ENCODE data around the gene OVOL3.

The OVOL3 gene

DNA sequence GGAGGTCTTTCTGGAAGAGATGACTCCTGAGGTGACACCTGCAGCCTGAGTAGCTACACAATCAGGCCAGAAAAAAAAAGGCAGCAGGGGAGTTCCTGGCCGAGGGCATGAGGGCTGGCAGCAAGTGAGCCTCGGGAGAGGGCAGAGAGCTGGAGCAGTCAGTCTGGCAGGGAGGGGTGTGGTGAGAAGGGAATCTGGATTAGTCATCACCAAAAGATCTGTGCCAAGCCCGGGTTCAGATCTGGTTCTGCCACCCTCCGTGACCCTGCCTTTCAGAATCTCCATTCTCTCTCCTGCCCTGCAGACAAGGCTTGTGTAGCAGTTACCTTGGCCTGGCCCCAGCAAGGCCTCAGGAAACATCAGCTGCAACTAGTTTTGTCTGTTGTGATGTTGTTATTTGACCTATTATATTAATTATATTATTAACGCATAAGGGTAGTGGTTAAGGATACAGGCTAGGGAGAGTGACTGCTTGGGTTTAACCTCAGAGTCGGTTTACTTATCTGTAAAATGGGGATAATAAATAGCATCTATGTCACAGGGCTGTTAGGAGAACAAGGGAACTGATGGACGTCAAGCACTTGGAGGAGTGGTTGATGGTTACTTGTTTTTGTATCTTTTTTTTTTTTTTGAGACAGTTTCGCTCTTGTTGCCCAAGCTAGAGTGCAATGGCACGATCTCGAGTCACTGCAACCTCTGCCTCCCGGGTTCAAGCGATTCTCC is 26.2 kb downstream of the OVOL3 start:
- no peaks in the 10 kb centered on the region; the same call in 1 of the 2 replicates for H3K4me1 ChIP-seq (ENCODE audit: insufficient read depth, low read length)

DNA sequence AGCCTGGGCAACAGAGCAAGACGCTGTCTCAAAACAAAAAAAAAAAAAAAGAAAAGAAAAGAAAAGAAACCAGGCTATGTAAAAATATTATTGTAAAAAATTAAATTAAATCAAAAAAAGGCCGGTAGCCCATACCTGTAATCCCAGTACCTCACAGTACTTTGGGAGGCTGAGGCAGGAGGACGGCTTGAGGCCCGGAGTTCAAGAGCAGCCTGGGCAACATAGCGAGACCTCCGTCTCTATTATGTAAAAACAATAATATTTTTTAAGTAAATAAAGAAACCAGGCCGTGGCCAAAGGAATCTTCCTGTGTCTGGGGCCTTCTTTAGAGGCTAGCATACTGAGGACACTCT is 28.2 kb downstream of the OVOL3 start:
- peak overlapping the region; percentile 100 for H3K4me3 ChIP-seq (ENCODE audit: low read length)
- H3K4me1 ChIP-seq (ENCODE audit: insufficient read depth, low read length) = no peaks in the 10 kb centered on the region; the same call in 1 of the 2 replicates
- peak overlapping the region; percentile 84 for H3K9ac ChIP-seq (ENCODE audit: low read depth, low read length)
- WGBS = 66% methylated on average over 4 of the region's 7 CpGs
- peaks cover 15% of the 10 kb centered on the region for H3K36me3 ChIP-seq (ENCODE audit: insufficient read depth, low read length)
- no peaks in the 10 kb centered on the region for H3K27me3 ChIP-seq (ENCODE audit: insufficient read depth, low read length)
- peak overlapping the region; percentile 91 for H3K27ac ChIP-seq (ENCODE audit: low read depth, low read length)
- H3K9me3 ChIP-seq (ENCODE audit: insufficient read depth, low read depth, low read length) = no peaks in the 10 kb centered on the region

More for the DNA sequence above, 26.2 kb downstream of the OVOL3 start:
- H3K27ac ChIP-seq (ENCODE audit: low read depth, low read length) = no peak overlapping the region
- H3K9ac ChIP-seq (ENCODE audit: low read depth, low read length) = no peak overlapping the region
- no peaks in the 10 kb centered on the region for H3K27me3 ChIP-seq (ENCODE audit: insufficient read depth, low read length)
- no peaks in the 10 kb centered on the region for H3K9me3 ChIP-seq (ENCODE audit: insufficient read depth, low read depth, low read length)
- H3K4me3 ChIP-seq (ENCODE audit: low read length) = no peak overlapping the region
- H3K36me3 ChIP-seq (ENCODE audit: insufficient read depth, low read length) = peaks cover 2% of the 10 kb centered on the region; the same call in 1 of the 2 replicates
- 81% methylated on average over 12 of the region's 12 CpGs for WGBS

DNA sequence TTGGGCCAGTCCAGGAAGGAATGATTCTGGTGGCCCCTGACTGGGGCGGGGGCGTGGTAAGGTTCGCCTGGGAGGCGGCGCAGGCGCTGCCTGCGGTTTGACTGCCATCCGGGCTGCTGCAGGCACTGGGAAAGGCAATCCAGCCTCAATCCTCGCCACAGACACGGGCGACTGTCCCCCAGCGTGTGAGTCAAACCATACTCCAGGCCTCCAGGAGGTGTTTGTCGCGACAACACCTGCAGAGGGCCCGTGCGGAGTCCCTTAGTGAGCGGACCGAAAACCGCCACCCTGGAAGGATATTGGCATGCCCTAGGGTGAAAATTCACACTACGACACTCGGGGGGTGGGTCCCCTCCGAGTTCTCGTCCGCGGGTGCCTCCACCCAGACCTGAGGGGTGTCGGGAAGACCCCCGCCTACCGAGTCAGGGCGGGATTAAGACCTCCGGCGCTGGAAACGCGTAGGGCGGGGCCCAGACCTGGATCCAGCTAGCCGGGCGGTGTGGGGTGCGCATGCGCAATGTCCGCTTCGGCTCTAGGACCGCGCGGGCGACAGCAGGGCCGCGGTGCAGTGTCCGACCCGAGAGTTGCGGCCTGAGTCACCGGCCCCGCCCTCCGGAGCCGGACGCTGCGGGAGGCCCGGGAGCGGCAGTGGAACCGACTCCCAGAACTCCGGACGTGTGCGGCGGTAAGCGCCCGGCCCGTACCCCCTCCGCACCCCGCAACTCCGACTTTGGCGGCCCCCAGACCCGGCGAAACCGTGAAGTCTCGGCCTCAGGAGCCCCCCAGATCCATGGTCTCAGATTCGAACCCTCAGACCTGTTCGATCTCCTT is 28.7 kb downstream of the OVOL3 start, which contains the start of gene CAPNS1:
Gene CAPNS1 (plus strand): TSS at position 594 of the 831 bp plus-strand sequence. CDS start 946 bp downstream, outside the sequence.
- Histone ChIP-seq H3K9me3 (ENCODE audit: insufficient read depth, low read depth, low read length) (no peaks in the 10 kb centered on the region), H3K9ac (ENCODE audit: low read depth, low read length) (peak within 1 kb of the TSS; percentile 91), H3K27ac (ENCODE audit: low read depth, low read length) (peak within 1 kb of the TSS; percentile 92), H3K36me3 (ENCODE audit: insufficient read depth, low read length) (peaks cover 21% of the 10 kb centered on the region), H3K4me1 (ENCODE audit: insufficient read depth, low read length) (no peaks in the 10 kb centered on the region; the same call in 1 of the 2 replicates), H3K27me3 (ENCODE audit: insufficient read depth, low read length) (no peaks in the 10 kb centered on the region), H3K4me3 (ENCODE audit: low read length) (peak within 1 kb of the TSS; percentile 100)
- WGBS = under 1% methylated on average over 75 of the region's 75 CpGs

DNA sequence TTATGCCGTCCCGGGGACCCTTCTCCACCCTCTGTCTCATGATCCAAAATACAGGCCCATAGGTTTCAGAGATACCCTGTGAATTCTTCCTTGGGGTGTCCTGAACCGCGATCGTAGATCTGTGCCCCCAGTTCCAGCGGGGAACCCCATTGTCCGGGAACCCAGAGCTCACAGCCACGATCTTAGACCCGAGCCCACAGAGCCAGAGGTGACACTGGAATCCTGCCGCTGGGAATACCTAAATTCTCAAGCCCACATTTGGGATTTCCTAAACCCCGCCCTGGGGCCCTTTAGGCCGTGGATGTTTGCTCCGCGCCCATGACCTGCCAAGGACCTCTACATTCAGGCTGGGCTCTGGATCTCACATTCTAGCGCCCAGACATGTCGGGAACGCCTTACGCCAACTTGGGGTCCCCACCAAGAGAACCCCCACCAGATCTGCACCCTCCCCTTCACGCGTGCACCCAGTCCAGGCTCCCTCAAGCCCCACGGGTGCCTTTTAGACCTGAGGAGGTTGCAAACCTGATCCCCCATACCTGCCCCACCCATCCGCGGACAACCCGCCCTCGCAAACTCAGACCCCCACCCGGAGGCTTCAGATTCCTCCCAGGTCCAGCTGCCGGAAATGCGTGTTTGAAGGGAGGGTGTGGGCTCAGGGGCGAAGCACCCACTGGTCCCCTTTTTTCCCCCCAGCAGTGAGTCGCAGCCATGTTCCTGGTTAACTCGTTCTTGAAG is 29.5 kb downstream of the OVOL3 start:
- Histone ChIP-seq H3K9me3 (ENCODE audit: insufficient read depth, low read depth, low read length) (no peaks in the 10 kb centered on the region), H3K27ac (ENCODE audit: low read depth, low read length) (peak overlapping the region; percentile 92), H3K4me1 (ENCODE audit: insufficient read depth, low read length) (no peaks in the 10 kb centered on the region; the same call in 1 of the 2 replicates)

DNA sequence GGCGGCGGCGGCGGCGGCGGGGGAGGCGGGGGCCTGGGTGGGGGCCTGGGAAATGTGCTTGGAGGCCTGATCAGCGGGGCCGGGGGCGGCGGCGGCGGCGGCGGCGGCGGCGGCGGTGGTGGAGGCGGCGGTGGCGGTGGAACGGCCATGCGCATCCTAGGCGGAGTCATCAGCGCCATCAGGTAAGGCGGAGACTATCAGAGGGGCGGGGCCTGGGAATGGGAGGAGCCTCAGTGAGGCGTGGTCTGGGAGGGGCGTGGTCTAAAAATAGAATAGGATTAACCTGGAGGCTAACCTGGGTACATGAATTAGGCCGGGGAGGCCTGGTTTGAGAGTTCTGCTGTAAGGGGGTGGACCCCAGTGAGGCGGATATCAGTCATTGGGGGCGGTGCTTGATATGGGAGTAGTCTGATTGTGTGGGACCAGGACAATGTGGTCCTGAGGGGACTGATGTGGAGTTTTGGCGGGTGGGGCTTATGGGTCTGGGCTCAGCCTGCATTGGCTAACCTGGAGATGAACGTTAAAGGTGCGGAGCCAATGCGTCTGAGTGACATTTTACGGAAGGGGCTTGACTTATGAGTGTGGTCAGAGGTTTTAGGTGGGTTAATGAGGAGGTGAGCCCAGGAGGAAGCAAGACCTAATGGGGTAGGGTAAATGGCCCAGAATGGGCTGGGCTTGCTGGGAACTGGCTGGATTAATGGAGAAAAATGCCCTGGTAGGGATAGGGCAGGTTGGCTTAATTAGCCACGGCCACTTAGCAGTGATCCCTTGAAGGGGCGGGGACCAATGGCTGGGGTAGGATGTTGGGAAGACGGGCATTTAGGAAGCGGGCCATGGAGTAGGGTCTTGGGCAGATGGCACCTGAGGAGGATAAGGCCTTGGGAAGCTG is 30.3 kb downstream of the OVOL3 start:
- no peaks in the 10 kb centered on the region for H3K27me3 ChIP-seq (ENCODE audit: insufficient read depth, low read length)
- no peak overlapping the region for H3K9ac ChIP-seq (ENCODE audit: low read depth, low read length)
- H3K9me3 ChIP-seq (ENCODE audit: insufficient read depth, low read depth, low read length) = no peaks in the 10 kb centered on the region
- H3K4me1 ChIP-seq (ENCODE audit: insufficient read depth, low read length) = no peaks in the 10 kb centered on the region; the same call in 1 of the 2 replicates
- peaks cover 36% of the 10 kb centered on the region for H3K36me3 ChIP-seq (ENCODE audit: insufficient read depth, low read length)
- peak overlapping the region; percentile 92; the same call in 1 of the 2 replicates for H3K27ac ChIP-seq (ENCODE audit: low read depth, low read length)
- H3K4me3 ChIP-seq (ENCODE audit: low read length) = peak overlapping the region; percentile 100
- WGBS = 17% methylated on average over 34 of the region's 42 CpGs

More for the DNA sequence above, 29.5 kb downstream of the OVOL3 start:
- H3K27me3 ChIP-seq (ENCODE audit: insufficient read depth, low read length) = no peaks in the 10 kb centered on the region
- H3K36me3 ChIP-seq (ENCODE audit: insufficient read depth, low read length) = peaks cover 28% of the 10 kb centered on the region
- peak overlapping the region; percentile 100 for H3K4me3 ChIP-seq (ENCODE audit: low read length)
- WGBS = under 1% methylated on average over 29 of the region's 31 CpGs
- H3K9ac ChIP-seq (ENCODE audit: low read depth, low read length) = peak overlapping the region; percentile 91

DNA sequence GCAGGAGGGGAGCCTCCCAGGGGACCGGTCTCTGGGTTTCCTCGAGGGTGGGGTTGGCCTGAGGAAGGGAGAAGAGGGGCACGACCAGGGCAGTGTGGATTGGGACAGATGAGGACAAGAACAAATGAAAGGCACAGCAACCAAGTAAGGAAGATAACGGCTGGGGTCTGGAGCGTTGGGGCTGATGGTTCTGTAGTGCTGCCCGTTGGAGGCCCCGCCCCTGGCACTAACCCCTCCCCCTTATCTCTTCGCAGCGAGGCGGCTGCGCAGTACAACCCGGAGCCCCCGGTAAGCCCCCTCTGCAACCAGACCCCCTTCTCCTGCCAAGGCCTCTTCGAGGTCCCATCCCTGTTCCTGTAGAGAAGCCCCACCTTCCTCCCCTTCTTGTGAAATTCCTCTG is 31.1 kb downstream of the OVOL3 start:
- no peak overlapping the region for H3K27ac ChIP-seq (ENCODE audit: low read depth, low read length)
- no peaks in the 10 kb centered on the region for H3K27me3 ChIP-seq (ENCODE audit: insufficient read depth, low read length)
- no peak overlapping the region for H3K9ac ChIP-seq (ENCODE audit: low read depth, low read length)
- no peaks in the 10 kb centered on the region; the same call in 1 of the 2 replicates for H3K4me1 ChIP-seq (ENCODE audit: insufficient read depth, low read length)
- 96% methylated on average over 14 of the region's 14 CpGs for WGBS
- no peaks in the 10 kb centered on the region for H3K9me3 ChIP-seq (ENCODE audit: insufficient read depth, low read depth, low read length)
- H3K36me3 ChIP-seq (ENCODE audit: insufficient read depth, low read length) = peaks cover 44% of the 10 kb centered on the region
- peak overlapping the region; percentile 51 for H3K4me3 ChIP-seq (ENCODE audit: low read length)

DNA sequence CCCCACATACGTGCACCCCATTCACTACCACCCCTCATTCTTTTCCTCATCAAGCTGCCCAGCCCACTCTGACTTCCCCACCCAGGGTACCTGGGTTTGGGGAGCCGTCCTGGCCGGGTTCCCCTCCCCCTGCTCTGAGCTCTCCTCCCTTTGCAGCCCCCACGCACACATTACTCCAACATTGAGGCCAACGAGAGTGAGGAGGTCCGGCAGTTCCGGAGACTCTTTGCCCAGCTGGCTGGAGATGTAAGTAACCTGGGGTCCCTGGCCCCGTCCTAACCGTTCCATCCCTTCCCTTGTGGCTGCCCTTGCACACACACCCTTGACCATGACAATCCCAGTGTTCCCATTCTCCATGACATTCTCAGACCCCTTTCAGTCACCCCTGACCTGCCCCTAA is 31.6 kb downstream of the OVOL3 start:
- WGBS = 97% methylated on average over 9 of the region's 9 CpGs
- Histone ChIP-seq H3K27ac (ENCODE audit: low read depth, low read length) (no peak overlapping the region), H3K4me1 (ENCODE audit: insufficient read depth, low read length) (no peaks in the 10 kb centered on the region; the same call in 1 of the 2 replicates), H3K27me3 (ENCODE audit: insufficient read depth, low read length) (no peaks in the 10 kb centered on the region), H3K36me3 (ENCODE audit: insufficient read depth, low read length) (peaks cover 47% of the 10 kb centered on the region), H3K9ac (ENCODE audit: low read depth, low read length) (no peak overlapping the region), H3K9me3 (ENCODE audit: insufficient read depth, low read depth, low read length) (no peaks in the 10 kb centered on the region), H3K4me3 (ENCODE audit: low read length) (no peak overlapping the region)

DNA sequence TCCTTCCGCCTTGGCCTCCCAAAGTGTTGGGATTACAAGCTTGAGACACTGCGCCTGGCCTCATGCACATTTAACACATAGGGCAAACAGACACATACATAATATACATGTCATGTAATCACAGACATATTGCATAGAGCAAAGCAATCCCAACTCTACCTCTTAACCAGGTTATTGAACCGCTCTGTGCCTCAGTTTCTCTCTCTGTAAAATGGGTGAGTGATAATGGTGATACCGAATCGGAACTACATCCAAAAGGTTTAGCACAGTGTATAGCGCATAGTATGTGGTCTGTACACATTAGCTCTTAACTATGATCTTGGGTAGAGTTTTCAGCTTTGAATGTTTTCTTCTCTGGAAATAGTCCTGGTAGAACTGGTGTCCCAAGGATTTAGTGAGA is 33.7 kb downstream of the OVOL3 start:
- no peaks in the 10 kb centered on the region for H3K9me3 ChIP-seq (ENCODE audit: insufficient read depth, low read depth, low read length)
- H3K4me1 ChIP-seq (ENCODE audit: insufficient read depth, low read length) = no peaks in the 10 kb centered on the region; the same call in 1 of the 2 replicates
- H3K4me3 ChIP-seq (ENCODE audit: low read length) = no peak overlapping the region
- no peaks in the 10 kb centered on the region for H3K27me3 ChIP-seq (ENCODE audit: insufficient read depth, low read length)
- no peak overlapping the region for H3K9ac ChIP-seq (ENCODE audit: low read depth, low read length)
- WGBS = 98% methylated on average over 6 of the region's 6 CpGs
- no peak overlapping the region for H3K27ac ChIP-seq (ENCODE audit: low read depth, low read length)
- peaks cover 66% of the 10 kb centered on the region for H3K36me3 ChIP-seq (ENCODE audit: insufficient read depth, low read length)

DNA sequence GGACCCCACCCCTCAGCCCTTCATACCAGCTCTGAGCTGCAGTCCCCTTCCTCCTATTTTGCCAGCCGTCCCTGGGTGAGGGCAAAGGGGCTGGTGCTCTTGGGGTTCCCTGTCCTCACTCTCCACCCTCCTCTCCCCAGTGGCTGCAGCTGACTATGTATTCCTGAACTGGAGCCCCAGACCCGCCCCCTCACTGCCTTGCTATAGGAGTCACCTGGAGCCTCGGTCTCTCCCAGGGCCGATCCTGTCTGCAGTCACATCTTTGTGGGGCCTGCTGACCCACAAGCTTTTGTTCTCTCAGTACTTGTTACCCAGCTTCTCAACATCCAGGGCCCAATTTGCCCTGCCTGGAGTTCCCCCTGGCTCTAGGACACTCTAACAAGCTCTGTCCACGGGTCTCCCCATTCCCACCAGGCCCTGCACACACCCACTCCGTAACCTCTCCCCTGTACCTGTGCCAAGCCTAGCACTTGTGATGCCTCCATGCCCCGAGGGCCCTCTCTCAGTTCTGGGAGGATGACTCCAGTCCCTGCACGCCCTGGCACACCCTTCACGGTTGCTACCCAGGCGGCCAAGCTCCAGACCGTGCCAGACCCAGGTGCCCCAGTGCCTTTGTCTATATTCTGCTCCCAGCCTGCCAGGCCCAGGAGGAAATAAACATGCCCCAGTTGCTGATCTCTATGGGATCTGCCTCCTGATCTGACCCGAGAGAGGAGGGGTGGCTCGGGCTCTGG is 38.9 kb downstream of the OVOL3 start:
- H3K4me1 ChIP-seq (ENCODE audit: insufficient read depth, low read length) = no peaks in the 10 kb centered on the region
- H3K4me3 ChIP-seq (ENCODE audit: low read length) = no peak overlapping the region
- H3K36me3 ChIP-seq (ENCODE audit: insufficient read depth, low read length) = peaks cover 73% of the 10 kb centered on the region
- H3K9ac ChIP-seq (ENCODE audit: low read depth, low read length) = no peak overlapping the region
- H3K27me3 ChIP-seq (ENCODE audit: insufficient read depth, low read length) = no peaks in the 10 kb centered on the region
- 96% methylated on average over 13 of the region's 13 CpGs for WGBS
- H3K9me3 ChIP-seq (ENCODE audit: insufficient read depth, low read depth, low read length) = no peaks in the 10 kb centered on the region
- no peak overlapping the region for H3K27ac ChIP-seq (ENCODE audit: low read depth, low read length)

DNA sequence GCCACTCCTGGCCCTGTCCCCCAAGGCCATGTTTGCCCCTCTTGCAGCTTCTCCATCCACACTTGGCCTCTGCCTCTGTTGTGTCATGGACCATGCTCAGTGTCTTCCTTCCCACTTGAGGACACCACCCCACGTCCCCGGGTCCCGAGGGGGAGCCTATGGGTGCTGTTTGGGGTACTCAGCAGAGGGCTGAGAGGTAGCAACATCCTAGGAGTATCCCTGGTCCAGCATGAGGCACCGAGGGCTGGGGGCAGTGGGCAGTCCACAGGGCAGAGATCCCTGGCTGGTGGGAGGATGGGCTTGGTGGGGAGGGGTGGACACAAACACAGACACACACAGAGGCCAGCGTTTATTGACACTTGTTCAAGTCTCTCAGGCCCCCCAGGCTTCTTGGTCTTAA is 39.6 kb downstream of the OVOL3 start:
- no peak overlapping the region for H3K9ac ChIP-seq (ENCODE audit: low read depth, low read length)
- H3K4me3 ChIP-seq (ENCODE audit: low read length) = no peak overlapping the region
- no peaks in the 10 kb centered on the region for H3K4me1 ChIP-seq (ENCODE audit: insufficient read depth, low read length)
- no peak overlapping the region for H3K27ac ChIP-seq (ENCODE audit: low read depth, low read length)
- 89% methylated on average over 5 of the region's 5 CpGs for WGBS
- no peaks in the 10 kb centered on the region for H3K27me3 ChIP-seq (ENCODE audit: insufficient read depth, low read length)
- peaks cover 65% of the 10 kb centered on the region for H3K36me3 ChIP-seq (ENCODE audit: insufficient read depth, low read length)
- H3K9me3 ChIP-seq (ENCODE audit: insufficient read depth, low read depth, low read length) = no peaks in the 10 kb centered on the region
